Activated T-helper 1 cell treated with anti-CD3 and anti-CD28 coated beads, Interleukin-12 subunit alpha, Interleukin-12 subunit beta, Interleukin-2, Interleukin-4 antibody, amounts not matched to agents 30 ng/mL and 10 ng/mL and 1 ng/mL, durations not matched to agents 14 hours and 24 hours and 36 hours (primary cell): Measurements from ENCODE around the gene TMEM238. TPM values are rescaled to one million over a fixed set of nuclear protein-coding genes. Genes with fewer than 3 reads are reported as not detected.
A peak's percentile ranks its signal among the peaks of the same experiment; 100 is the strongest.
"Not testable (repeated sequence)": the region's sequence is repeated elsewhere in the genome, so short reads cannot be mapped to it uniquely, and the experiment has no call there.

Source experiments
- DNase-seq: peaks from one replicate; pipeline ENCODE4 v3.0.0; 2021; ENCODE audit warnings: low spot score
- H3K27ac Mint-ChIP-seq: one replicate; pipeline ENCODE4 v1.8.0; 2021; ENCODE audit warnings: mild to moderate bottlenecking, mixed read lengths
- H3K27me3 Mint-ChIP-seq: one replicate; pipeline ENCODE4 v1.8.0; 2022; ENCODE audit warnings: mild to moderate bottlenecking, moderate library complexity, mixed read lengths; ENCODE audit not compliant: insufficient read depth
- H3K36me3 Mint-ChIP-seq: one replicate; pipeline ENCODE4 v1.8.0; 2021; ENCODE audit warnings: low read depth, mixed read lengths
- H3K4me1 Mint-ChIP-seq: one replicate; pipeline ENCODE4 v1.8.0; 2021; ENCODE audit warnings: low read depth, mixed read lengths
- H3K4me3 Mint-ChIP-seq: one replicate; pipeline ENCODE4 v1.8.0; 2021; ENCODE audit warnings: mild to moderate bottlenecking, moderate library complexity, mixed read lengths
- H3K9me3 Mint-ChIP-seq: one replicate; pipeline ENCODE4 v1.8.0; 2021; ENCODE audit warnings: mixed read lengths
- intact Hi-C: fragments of 100-400 bp; cut with micrococcal nuclease; formaldehyde crosslinking; loops from one replicate; pipeline ENCODE4 v1.15.1; 2024
- total RNA-seq: library from RNA; stranded (reverse); gene quantifications from 2 replicates; pipeline ENCODE4 v1.2.3, GENCODE V29; 2022

TMEM238 gene
- total RNA-seq, 1 donor from 2014 or later = 10.6 TPM

DNA sequence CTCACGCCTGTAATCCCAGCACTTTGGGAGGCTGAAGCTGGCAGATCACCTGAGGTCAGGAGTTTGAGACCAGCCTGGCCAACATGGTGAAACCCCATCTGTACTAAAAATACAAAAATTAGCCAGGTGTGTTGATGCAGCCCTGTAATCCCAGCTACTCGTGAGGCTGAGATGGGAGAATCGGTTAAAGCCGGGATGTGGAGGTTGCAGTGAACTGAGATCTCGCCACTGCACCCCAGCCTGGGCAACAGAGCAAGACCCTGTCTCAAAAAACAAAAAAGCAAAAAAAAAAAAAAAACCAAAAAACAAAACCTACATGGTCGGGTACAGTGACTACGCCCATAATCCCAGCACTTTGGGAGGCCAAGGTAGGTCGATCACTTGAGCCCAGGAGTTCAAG lies 25.1 kb upstream of the TMEM238 start:
- H3K4me3 Mint-ChIP-seq = peak overlapping the region; percentile 93
- intact Hi-C loops = loop anchor here (5.0 kb wide), 2 partner anchors 233 to 327 kb away; partner anchors contain the start of genes ZNF580 and ZNF581

DNA sequence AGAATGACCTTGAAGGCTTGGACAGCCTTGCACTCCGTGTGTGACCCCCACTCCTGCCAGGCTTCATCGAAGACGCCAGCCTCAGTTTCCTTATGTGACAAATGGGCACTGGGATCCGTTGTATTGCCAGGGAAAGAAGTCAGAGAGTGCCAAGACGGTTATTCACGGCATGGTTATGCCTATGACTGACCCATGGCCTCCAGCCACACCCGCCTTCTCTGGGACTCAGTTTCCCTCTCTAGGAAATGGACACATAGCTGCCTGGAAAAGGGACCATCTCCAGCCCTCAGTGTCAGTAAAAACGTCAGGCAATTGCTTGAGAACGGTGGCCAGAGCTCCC lies 24.4 kb upstream of the TMEM238 start:
- H3K4me3 Mint-ChIP-seq = peak overlapping the region; percentile 93
- peaks cover 6% of the 10 kb centered on the region for H3K27me3 Mint-ChIP-seq
- peaks cover 26% of the 10 kb centered on the region for H3K4me1 Mint-ChIP-seq
- no peak for DNase-seq
- H3K36me3 Mint-ChIP-seq = peaks cover 29% of the 10 kb centered on the region
- H3K9me3 Mint-ChIP-seq = peaks cover 13% of the 10 kb centered on the region
- intact Hi-C loops = loop anchor here (1.0 to 5.0 kb wide), 12 partner anchors 23 to 959 kb away; partner anchors contain the start of genes FIZ1, HSPBP1, ISOC2 and KMT5C
- H3K27ac Mint-ChIP-seq = peak overlapping the region; percentile 97

More for the DNA sequence above, 25.1 kb upstream of the TMEM238 start:
- peak overlapping the region; percentile 71 for H3K27ac Mint-ChIP-seq
- not testable (repeated sequence) for H3K27me3 Mint-ChIP-seq, DNase-seq
- H3K36me3 Mint-ChIP-seq = peaks cover 25% of the 10 kb centered on the region
- peaks cover 13% of the 10 kb centered on the region for H3K9me3 Mint-ChIP-seq
- H3K4me1 Mint-ChIP-seq = peaks cover 26% of the 10 kb centered on the region

GRCh38 chr19:55407800-55408532 lies 23.9 kb upstream of the TMEM238 start:
- intact Hi-C loops = loop anchor here (1.0 to 5.0 kb wide), 13 partner anchors 10 to 959 kb away; partner anchors contain the start of genes FIZ1, HSPBP1, ISOC2 and KMT5C
- DNase-seq = peak; percentile 96
- Mint-ChIP-seq H3K9me3 (peaks cover 13% of the 10 kb centered on the region), H3K27ac (peak overlapping the region; percentile 97), H3K36me3 (peaks cover 33% of the 10 kb centered on the region), H3K27me3 (peaks cover 6% of the 10 kb centered on the region), H3K4me1 (peaks cover 26% of the 10 kb centered on the region), H3K4me3 (peak overlapping the region; percentile 93)

GRCh38 chr19:55407550-55407799 lies 23.4 kb upstream of the TMEM238 start, which contains the start of gene UBE2S:
TSS of gene UBE2S (minus strand) at chr19:55407788. CDS start at chr19:55407589, 199 bp downstream.
- not testable (repeated sequence) for DNase-seq, H3K27me3 Mint-ChIP-seq
- H3K4me3 Mint-ChIP-seq = peak within 1 kb of the TSS; percentile 93
- H3K4me1 Mint-ChIP-seq = peaks cover 26% of the 10 kb centered on the region
- H3K9me3 Mint-ChIP-seq = peaks cover 13% of the 10 kb centered on the region
- H3K27ac Mint-ChIP-seq = peak within 1 kb of the TSS; percentile 97
- peaks cover 38% of the 10 kb centered on the region for H3K36me3 Mint-ChIP-seq
- intact Hi-C loops = loop anchor here (1.0 to 5.0 kb wide), 3 partner anchors 9 to 325 kb away; partner anchors contain the start of genes ZNF580 and ZNF581

DNA sequence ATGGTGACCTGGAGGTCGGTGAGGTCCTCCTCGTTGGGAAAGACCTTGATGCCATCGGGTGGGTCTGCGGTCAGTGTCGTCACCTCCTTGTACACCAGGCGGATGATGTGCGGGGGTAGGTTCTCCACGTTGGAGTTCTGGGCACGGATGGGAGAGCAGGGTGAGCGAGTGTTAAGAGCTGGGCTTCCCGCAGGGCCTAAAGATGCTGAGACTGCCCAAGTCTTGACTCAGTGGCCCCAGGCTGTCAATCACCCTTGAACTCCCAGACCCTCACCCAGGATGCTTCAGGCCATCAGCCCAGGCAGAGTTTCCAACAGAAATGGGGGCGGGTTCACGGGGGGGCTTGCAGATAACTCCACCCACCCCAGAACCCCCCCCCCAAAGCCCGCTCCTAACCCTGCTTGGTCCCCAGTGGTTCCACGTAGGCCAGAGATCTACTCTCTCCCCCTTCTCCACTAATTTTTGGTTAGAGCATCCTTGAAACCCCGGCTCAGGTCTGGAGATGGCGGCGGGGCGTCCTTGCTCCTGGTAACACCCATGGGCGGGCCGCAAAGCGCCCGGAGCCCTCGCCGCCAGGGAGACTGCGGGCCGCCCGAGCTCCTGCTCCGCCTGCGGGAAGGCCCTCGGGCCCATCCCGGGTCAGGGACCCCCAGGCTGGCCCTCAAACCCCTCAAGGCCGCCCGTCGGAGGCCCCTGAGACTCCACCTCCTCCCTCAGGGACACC lies 22.9 kb upstream of the TMEM238 start:
- intact Hi-C loops = loop anchor here (1.0 to 5.0 kb wide), 3 partner anchors 9 to 325 kb away; partner anchors contain the start of genes ZNF580 and ZNF581
- H3K27me3 Mint-ChIP-seq = peaks cover 2% of the 10 kb centered on the region
- peaks cover 43% of the 10 kb centered on the region for H3K36me3 Mint-ChIP-seq
- H3K9me3 Mint-ChIP-seq = peaks cover 13% of the 10 kb centered on the region
- H3K4me1 Mint-ChIP-seq = peaks cover 26% of the 10 kb centered on the region
- DNase-seq = no peak
- H3K4me3 Mint-ChIP-seq = peak overlapping the region; percentile 93
- H3K27ac Mint-ChIP-seq = peak overlapping the region; percentile 72

DNA sequence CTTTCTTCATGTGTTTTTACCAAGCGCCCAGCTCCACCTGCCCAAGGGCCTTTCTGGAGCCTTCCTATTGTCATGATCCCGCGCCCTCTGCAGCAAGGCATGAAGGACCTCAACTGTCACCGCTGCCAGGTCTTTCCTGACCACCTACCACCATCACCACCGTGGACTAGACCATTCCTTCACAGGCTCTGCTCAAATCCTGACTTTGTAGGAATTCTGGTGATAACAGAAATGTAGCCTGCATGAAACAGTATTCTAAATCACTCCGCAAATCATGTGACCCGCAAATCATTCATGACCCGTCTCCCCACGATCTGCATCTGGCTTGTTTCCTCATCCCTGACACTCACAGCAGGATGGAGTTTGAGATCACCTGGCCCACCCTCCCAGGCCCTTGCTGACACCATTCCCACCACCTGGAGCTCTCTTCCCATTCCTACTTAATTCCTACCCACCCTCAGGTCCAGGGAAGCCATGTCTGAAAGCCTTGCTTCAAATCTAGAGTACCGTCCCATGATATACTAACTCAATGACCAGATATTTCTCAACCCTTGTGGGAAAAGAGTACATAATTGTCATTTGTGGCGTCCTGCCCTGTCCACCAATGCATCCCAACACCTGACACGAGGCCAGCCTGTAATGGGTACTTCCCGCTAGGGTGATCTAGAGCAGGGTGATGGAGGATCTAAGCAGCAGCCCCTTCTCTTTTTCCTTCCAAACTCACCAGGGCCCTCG lies 22.2 kb upstream of the TMEM238 start:
- intact Hi-C loops = loop anchor here (5.0 kb wide), 2 partner anchors 236 to 324 kb away; partner anchors contain the start of genes ZNF580 and ZNF581
- Mint-ChIP-seq H3K4me3 (peak overlapping the region; percentile 93), H3K9me3 (peaks cover 13% of the 10 kb centered on the region), H3K4me1 (peaks cover 26% of the 10 kb centered on the region), H3K27ac (peak overlapping the region; percentile 72), H3K36me3 (peaks cover 46% of the 10 kb centered on the region), H3K27me3 (peaks cover 2% of the 10 kb centered on the region)
- no peak for DNase-seq

DNA sequence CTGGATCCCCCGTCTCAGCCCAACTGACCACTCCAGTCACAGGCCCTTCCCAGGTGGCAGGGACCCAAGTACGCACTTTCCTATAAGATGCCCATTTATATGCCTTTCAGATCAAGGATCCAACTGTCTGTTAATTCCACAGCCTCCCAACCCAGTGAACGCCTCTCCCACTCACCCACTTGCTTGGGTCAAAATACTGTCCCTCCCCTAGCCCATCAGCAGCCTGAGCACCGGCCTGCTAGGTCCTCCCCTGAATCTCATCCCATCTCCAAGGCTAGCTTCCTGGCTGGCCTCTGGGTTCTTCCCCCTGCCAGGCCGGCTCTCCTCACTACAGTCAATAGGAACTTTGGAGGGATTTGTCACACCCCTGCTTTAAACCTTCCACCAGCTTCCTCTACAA lies 21.5 kb upstream of the TMEM238 start:
- H3K4me3 Mint-ChIP-seq = peak overlapping the region; percentile 93
- peaks cover 13% of the 10 kb centered on the region for H3K9me3 Mint-ChIP-seq
- intact Hi-C loops = loop anchor here (5.0 kb wide), 2 partner anchors 237 to 323 kb away; partner anchors contain the start of genes ZNF580 and ZNF581
- peaks cover 52% of the 10 kb centered on the region for H3K36me3 Mint-ChIP-seq
- no peak for DNase-seq
- peak overlapping the region; percentile 72 for H3K27ac Mint-ChIP-seq
- H3K4me1 Mint-ChIP-seq = peaks cover 26% of the 10 kb centered on the region
- peaks cover 2% of the 10 kb centered on the region for H3K27me3 Mint-ChIP-seq

GRCh38 chr19:55402509-55402908 lies 18.4 kb upstream of the TMEM238 start:
- Mint-ChIP-seq H3K27me3 (peaks cover 2% of the 10 kb centered on the region), H3K4me3 (no peak overlapping the region), H3K36me3 (peaks cover 52% of the 10 kb centered on the region), H3K27ac (no peak overlapping the region), H3K9me3 (no peaks in the 10 kb centered on the region), H3K4me1 (peaks cover 31% of the 10 kb centered on the region)
- intact Hi-C loops = no loop called here
- no peak for DNase-seq

GRCh38 chr19:55401390-55401789 lies 17.3 kb upstream of the TMEM238 start:
- peaks cover 30% of the 10 kb centered on the region for H3K4me1 Mint-ChIP-seq
- H3K9me3 Mint-ChIP-seq, intact Hi-C loops, H3K27ac Mint-ChIP-seq, DNase-seq, H3K27me3 Mint-ChIP-seq, H3K4me3 Mint-ChIP-seq: not testable (repeated sequence)
- H3K36me3 Mint-ChIP-seq = peaks cover 46% of the 10 kb centered on the region

GRCh38 chr19:55400281-55401087 lies 16.4 kb upstream of the TMEM238 start:
- DNase-seq = no peak
- Mint-ChIP-seq H3K4me1 (peaks cover 21% of the 10 kb centered on the region), H3K4me3 (no peak overlapping the region), H3K36me3 (peaks cover 37% of the 10 kb centered on the region), H3K27ac (no peak overlapping the region), H3K27me3 (no peaks in the 10 kb centered on the region), H3K9me3 (no peaks in the 10 kb centered on the region)
- intact Hi-C loops = no loop called here

DNA sequence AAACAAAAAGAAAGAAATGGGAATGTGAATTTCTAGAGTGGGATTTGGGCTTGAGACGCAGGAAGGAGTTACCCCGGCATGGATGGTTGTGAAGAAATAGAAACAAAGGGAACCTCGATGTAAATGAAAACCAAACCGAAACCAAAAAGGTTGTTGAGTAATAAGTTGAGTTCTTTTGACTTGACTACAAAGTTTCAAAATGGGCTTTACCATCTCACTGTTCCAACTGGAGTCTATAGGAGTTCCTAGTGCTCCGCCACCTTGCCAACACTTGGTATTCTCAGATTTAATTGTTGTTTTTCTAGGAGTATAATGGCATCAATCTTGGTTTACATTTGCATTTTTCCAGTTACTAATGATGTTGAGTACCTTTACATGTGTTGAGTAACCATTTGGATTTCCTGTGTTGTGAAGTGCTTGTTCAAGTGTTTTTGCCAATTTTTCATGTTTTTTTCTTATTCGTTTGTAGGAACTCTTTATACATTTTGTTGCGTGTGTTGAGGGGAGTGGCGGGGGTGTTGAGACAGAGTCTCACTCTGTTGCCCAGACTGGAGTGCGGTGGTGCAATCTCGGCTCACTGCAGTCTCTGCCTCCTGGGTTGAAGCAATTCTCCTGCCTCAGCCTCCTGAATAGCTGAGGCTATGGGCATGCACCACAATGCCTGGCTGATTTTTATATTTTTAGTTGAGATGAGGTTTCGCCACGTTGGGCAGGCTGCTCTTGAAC lies 14.3 kb upstream of the TMEM238 start:
- Mint-ChIP-seq H3K27me3 (no peaks in the 10 kb centered on the region), H3K4me1 (peaks cover 19% of the 10 kb centered on the region), H3K9me3 (no peaks in the 10 kb centered on the region), H3K4me3 (no peak overlapping the region), H3K36me3 (peaks cover 31% of the 10 kb centered on the region), H3K27ac (peak overlapping the region; percentile 76)
- DNase-seq = no peak
- intact Hi-C loops = loop anchor here (1.0 kb wide), 1 partner anchor 9 kb away; the partner anchor contains the start of gene UBE2S
